GM10248 (cell line): ENCODE measurements around the gene OLFM1.

Source experiments
- CTCF ChIA-PET: fragments of 300-600 bp; sonication (Branson Sonifier 250); formaldehyde crosslinking; extraction: SDS; loops from one replicate; lab custom pipeline; 2021; ENCODE audit warnings: antibody characterized with exemption; lab: Yijun Ruan, JAX
- POLR2A ChIA-PET: fragments of 350-650 bp; sonication (Branson Sonifier 250); formaldehyde crosslinking; extraction: SDS; loops from one replicate; lab custom pipeline; 2020; ENCODE audit warnings: antibody characterized with exemption; lab: Yijun Ruan, JAX
- DNase-seq: peaks from one replicate; pipeline ENCODE4 v3.0.0; 2012; ENCODE audit errors: extremely low spot score
- CTCF ChIP-seq: IDR thresholded peaks from 2 replicates; pipeline ENCODE4 v1.5.1; 2012; ENCODE audit warnings: mild to moderate bottlenecking, low read depth; ENCODE audit errors: extremely low read depth, missing control alignments, control extremely low read depth

OLFM1 gene

GRCh38 chr9:135080286-135081263 is 6.9 kb upstream of the OLFM1 start:
- DNase-seq = no peak
- ChIA-PET POLR2A (no interaction called here), CTCF (interaction anchor here (0.7 kb wide), 1 partner anchor 269 kb away, joined by 3 read pairs; no protein-coding TSS in a partner anchor)
- TF ChIP-seq CTCF = no peak

GRCh38 chr9:135081264-135081660 is 6.2 kb upstream of the OLFM1 start:
- CTCF ChIA-PET = no interaction called here
- POLR2A ChIA-PET = no interaction called here
- DNase-seq = no peak
- no peak for TF ChIP-seq CTCF

GRCh38 chr9:135081731-135082130 is 5.7 kb upstream of the OLFM1 start:
- ChIA-PET CTCF (no interaction called here), POLR2A (no interaction called here)
- TF ChIP-seq CTCF = no peak
- no peak for DNase-seq

- POLR2A ChIA-PET = no interaction called here
- TF ChIP-seq CTCF = no peak
- CTCF ChIA-PET = no interaction called here
- DNase-seq = no peak
Observed at GRCh38 chr9:135082536-135082935, 4.9 kb upstream of the OLFM1 start.

GRCh38 chr9:135083241-135083810 is 4.1 kb upstream of the OLFM1 start:
- no peak for DNase-seq
- POLR2A ChIA-PET = no interaction called here
- TF ChIP-seq CTCF = no peak
- CTCF ChIA-PET = interaction anchor here (1.0 to 1.2 kb wide), 2 partner anchors 10 to 327 kb away, joined by 3 to 4 read pairs; no protein-coding TSS in a partner anchor

- no peak for TF ChIP-seq CTCF
Observed at GRCh38 chr9:135083831-135084230, 3.6 kb upstream of the OLFM1 start.

More at GRCh38 chr9:135083831-135084230, 3.6 kb upstream of the OLFM1 start:
- no peak for DNase-seq
- ChIA-PET CTCF (interaction anchor here (1.0 to 1.2 kb wide), 2 partner anchors 9 to 326 kb away, joined by 3 to 4 read pairs; no protein-coding TSS in a partner anchor), POLR2A (no interaction called here)
